Measurements from ENCODE around the gene ATP5MK.
"Not testable (repeated sequence)": the region's sequence is repeated elsewhere in the genome, so short reads cannot be mapped to it uniquely, and the experiment has no call there.

Gene ATP5MK

GRCh38 chr10:103395754-103396066, 565 bp downstream of the ATP5MK start:
- no peak for DNase-seq

- DNase-seq = no peak
These were observed 2.1 kb downstream of the ATP5MK start for GRCh38 chr10:103394180-103394579.

- no peak for DNase-seq
These were observed 13.5 kb downstream of the ATP5MK start for GRCh38 chr10:103382769-103383168.

- no peak for DNase-seq
These were observed 22.0 kb downstream of the ATP5MK start for GRCh38 chr10:103374263-103374662.

GRCh38 chr10:103373544-103373943, 22.7 kb downstream of the ATP5MK start:
- no peak for DNase-seq

- DNase-seq = peak; percentile 96
These were observed 28.3 kb downstream of the ATP5MK start, which contains the start of gene TAF5 for GRCh38 chr10:103367782-103368518. TSS of gene TAF5 (plus strand) at chr10:103367976. CDS start at chr10:103367990, 14 bp downstream.

GRCh38 chr10:103367379-103367781, 28.9 kb downstream of the ATP5MK start:
- DNase-seq = no peak

GRCh38 chr10:103360791-103361190, 35.5 kb downstream of the ATP5MK start:
- DNase-seq = not testable (repeated sequence)

GRCh38 chr10:103359493-103359892, 36.8 kb downstream of the ATP5MK start:
- DNase-seq = not testable (repeated sequence)

- DNase-seq = no peak
These were observed 40.2 kb downstream of the ATP5MK start for GRCh38 chr10:103355906-103356599.

GRCh38 chr10:103354567-103354966, 41.7 kb downstream of the ATP5MK start:
- DNase-seq = not testable (repeated sequence)

- no peak for DNase-seq
These were observed 43.0 kb downstream of the ATP5MK start for GRCh38 chr10:103353281-103353680.

- DNase-seq = peak; percentile 95
These were observed 45.6 kb downstream of the ATP5MK start, which contains the start of gene PCGF6 for GRCh38 chr10:103350517-103351260. TSS of gene PCGF6 (minus strand) at chr10:103351140. CDS start at chr10:103351066, 74 bp downstream.

GRCh38 chr10:103350175-103350516, 46.1 kb downstream of the ATP5MK start:
- DNase-seq = no peak

Measured in islet precursor cell (in vitro differentiated cells).